ENCODE data around the gene PSMD9.
"Not testable (repeated sequence)": the region's sequence is repeated elsewhere in the genome, so short reads cannot be mapped to it uniquely, and the experiment has no call there.

PSMD9 gene

GRCh38 chr12:121915841-121916321 lies 27.3 kb downstream of the PSMD9 start:
- DNase-seq (ENCODE audit: low read depth, low spot score), result no peak
- H3K4me3 ChIP-seq (ENCODE audit: low read length), result no peak overlapping the region

- no peak for DNase-seq (ENCODE audit: low read depth, low spot score)
- H3K4me3 ChIP-seq (ENCODE audit: low read length), result no peak overlapping the region
Observed at GRCh38 chr12:121916719-121917118, 28.1 kb downstream of the PSMD9 start.

- peak within 1 kb of the TSS; percentile 52 for H3K4me3 ChIP-seq (ENCODE audit: low read length)
- peak; percentile 88 for DNase-seq (ENCODE audit: low read depth, low spot score)
Observed at GRCh38 chr12:121917950-121918678, 29.5 kb downstream of the PSMD9 start, which contains the start of gene CFAP251. Gene CFAP251 (plus strand): TSS chr12:121918592. CDS start chr12:121921306, 2,714 bp downstream.

GRCh38 chr12:121918679-121919038 lies 30.1 kb downstream of the PSMD9 start:
- DNase-seq (ENCODE audit: low read depth, low spot score), result no peak
- H3K4me3 ChIP-seq (ENCODE audit: low read length), result peak overlapping the region; percentile 52

- no peak overlapping the region for H3K4me3 ChIP-seq (ENCODE audit: low read length)
- DNase-seq (ENCODE audit: low read depth, low spot score), result no peak
Observed at GRCh38 chr12:121921066-121921465, 32.5 kb downstream of the PSMD9 start.

- no peak overlapping the region for H3K4me3 ChIP-seq (ENCODE audit: low read length)
- no peak for DNase-seq (ENCODE audit: low read depth, low spot score)
Observed at GRCh38 chr12:121925358-121925695, 36.7 kb downstream of the PSMD9 start.

GRCh38 chr12:121926874-121927706 lies 38.5 kb downstream of the PSMD9 start:
- no peak for DNase-seq (ENCODE audit: low read depth, low spot score)
- no peak overlapping the region for H3K4me3 ChIP-seq (ENCODE audit: low read length)

- no peak overlapping the region for H3K4me3 ChIP-seq (ENCODE audit: low read length)
- DNase-seq (ENCODE audit: low read depth, low spot score), result no peak
Observed at GRCh38 chr12:121927813-121928212, 39.2 kb downstream of the PSMD9 start.

- not testable (repeated sequence) for H3K4me3 ChIP-seq (ENCODE audit: low read length); DNase-seq (ENCODE audit: low read depth, low spot score)
Observed at GRCh38 chr12:121929545-121929944, 41.0 kb downstream of the PSMD9 start.

- DNase-seq (ENCODE audit: low read depth, low spot score), result no peak
- H3K4me3 ChIP-seq (ENCODE audit: low read length), result no peak overlapping the region
Observed at GRCh38 chr12:121930862-121931261, 42.3 kb downstream of the PSMD9 start.

GRCh38 chr12:121932176-121932536 lies 43.6 kb downstream of the PSMD9 start:
- H3K4me3 ChIP-seq (ENCODE audit: low read length), result no peak overlapping the region
- DNase-seq (ENCODE audit: low read depth, low spot score), result no peak

GRCh38 chr12:121932914-121933521 lies 44.4 kb downstream of the PSMD9 start:
- H3K4me3 ChIP-seq (ENCODE audit: low read length), result no peak overlapping the region
- DNase-seq (ENCODE audit: low read depth, low spot score), result no peak

- no peak for DNase-seq (ENCODE audit: low read depth, low spot score)
- H3K4me3 ChIP-seq (ENCODE audit: low read length), result no peak overlapping the region
Observed at GRCh38 chr12:121933522-121934308, 45.1 kb downstream of the PSMD9 start.

GRCh38 chr12:121934309-121934664 lies 45.7 kb downstream of the PSMD9 start:
- DNase-seq (ENCODE audit: low read depth, low spot score), result no peak
- no peak overlapping the region for H3K4me3 ChIP-seq (ENCODE audit: low read length)

GRCh38 chr12:121937654-121938053 lies 49.1 kb downstream of the PSMD9 start:
- H3K4me3 ChIP-seq (ENCODE audit: low read length), result no peak overlapping the region
- peak; percentile 47 for DNase-seq (ENCODE audit: low read depth, low spot score)

GRCh38 chr12:121939186-121939585 lies 50.6 kb downstream of the PSMD9 start:
- H3K4me3 ChIP-seq (ENCODE audit: low read length), result no peak overlapping the region
- no peak for DNase-seq (ENCODE audit: low read depth, low spot score)

- DNase-seq (ENCODE audit: low read depth, low spot score), result no peak
- H3K4me3 ChIP-seq (ENCODE audit: low read length), result no peak overlapping the region
Observed at GRCh38 chr12:121939992-121940766, 51.6 kb downstream of the PSMD9 start.

GRCh38 chr12:121942145-121942718 lies 53.6 kb downstream of the PSMD9 start:
- no peak overlapping the region for H3K4me3 ChIP-seq (ENCODE audit: low read length)
- DNase-seq (ENCODE audit: low read depth, low spot score), result no peak
